IMR-90 (cell line): ENCODE measurements around the gene UBL3. TPM values are rescaled to one million over a fixed set of nuclear protein-coding genes. Genes with fewer than 3 reads are reported as not detected.

Experiments
- ATAC-seq: fragments of 200-7000 bp; cut with Tn5 transposase; 2 replicates; pipeline ENCODE4 v1.9.1; 2020; ENCODE audit warnings: low read depth, mild to moderate bottlenecking, moderate library complexity
- BruUV-seq: library from RNA; stranded (reverse); fragments of 400-500 nt; replicated peaks from 2 replicates; lab custom pipeline; 2021; lab: Mats Ljungman, UMichigan
- CTCF ChIA-PET: fragments of 300-600 bp; formaldehyde crosslinking; extraction: SDS; loops from one replicate; lab custom pipeline; 2021; ENCODE audit warnings: antibody characterized with exemption; lab: Yijun Ruan, JAX
- POLR2A ChIA-PET: fragments of 300-600 bp; sonication (Branson Sonifier 250); formaldehyde crosslinking; loops from one replicate; lab custom pipeline; 2022; ENCODE audit warnings: antibody characterized with exemption; ENCODE audit not compliant: unreplicated experiment; lab: Charles Lee
- DNase-seq: peaks from one replicate; pipeline ENCODE4 v3.0.0; 2013
- H2AFZ ChIP-seq: replicated peaks from 2 replicates; pipeline ENCODE3; 2013; ENCODE audit warnings: low read length, mild to moderate bottlenecking; ENCODE audit not compliant: poor library complexity
- H2AK5ac ChIP-seq: 2 replicates; pipeline ENCODE4 v1.6.1; 2013; ENCODE audit warnings: low read depth, low read length, inconsistent platforms
- H2AK9ac ChIP-seq: replicated peaks from 2 replicates; pipeline ENCODE3; 2013; ENCODE audit warnings: mild to moderate bottlenecking, low read depth, low read length, moderate library complexity; ENCODE audit not compliant: poor library complexity
- H2BK120ac ChIP-seq: 2 replicates; pipeline ENCODE4 v1.6.1; 2013; ENCODE audit warnings: low read depth, low read length, inconsistent platforms
- H2BK15ac ChIP-seq: 3 replicates; pipeline ENCODE4 v1.6.1; 2013; ENCODE audit warnings: low read depth, low read length, inconsistent platforms
- H2BK20ac ChIP-seq: 2 replicates; pipeline ENCODE4 v1.6.1; 2013; ENCODE audit warnings: low read depth, mild to moderate bottlenecking, inconsistent platforms, low read length, moderate library complexity
- H2BK5ac ChIP-seq: 2 replicates; pipeline ENCODE4 v1.6.1; 2013; ENCODE audit warnings: mild to moderate bottlenecking, low read depth, low read length, inconsistent platforms; ENCODE audit not compliant: poor library complexity, severe bottlenecking
- H3K14ac ChIP-seq: replicated peaks from 2 replicates; pipeline ENCODE4 v1.6.1; 2013; ENCODE audit warnings: low read depth, low read length, inconsistent platforms
- H3K18ac ChIP-seq: 2 replicates; pipeline ENCODE4 v1.6.1; 2013; ENCODE audit warnings: low read depth, low read length, control low read depth
- H3K23ac ChIP-seq: 2 replicates; pipeline ENCODE4 v1.6.1; 2013; ENCODE audit warnings: low read depth, low read length, inconsistent platforms
- H3K27ac ChIP-seq: 2 replicates; pipeline ENCODE4 v1.5.1; 2013; ENCODE audit warnings: mild to moderate bottlenecking, control low read depth, low read length; ENCODE audit not compliant: insufficient read depth
- H3K27me3 ChIP-seq: 2 replicates; pipeline ENCODE4 v1.6.1; 2013; ENCODE audit warnings: low read length; ENCODE audit not compliant: control insufficient read depth, insufficient read depth
- H3K36me3 ChIP-seq: 2 replicates; pipeline ENCODE4 v1.6.1; 2013; ENCODE audit warnings: low read length, mixed read lengths; ENCODE audit not compliant: control insufficient read depth, insufficient read depth
- H3K4ac ChIP-seq: 2 replicates; pipeline ENCODE4 v1.6.1; 2013; ENCODE audit warnings: low read depth, low read length, inconsistent platforms
- H3K4me1 ChIP-seq: 2 replicates; pipeline ENCODE4 v1.6.1; 2013; ENCODE audit warnings: low read length, mixed read lengths; ENCODE audit not compliant: control insufficient read depth, insufficient read depth
- H3K4me2 ChIP-seq: 2 replicates; pipeline ENCODE4 v1.6.1; 2013; ENCODE audit warnings: low read depth, mild to moderate bottlenecking, control low read depth, low read length, moderate library complexity
- H3K4me3 ChIP-seq: 2 replicates; pipeline ENCODE4 v1.5.1; 2013; ENCODE audit warnings: low read depth, mild to moderate bottlenecking, control low read depth, low read length, moderate library complexity; ENCODE audit not compliant: insufficient read depth
- H3K56ac ChIP-seq: 2 replicates; pipeline ENCODE4 v1.6.1; 2013; ENCODE audit warnings: low read length, inconsistent platforms; ENCODE audit not compliant: insufficient read depth; ENCODE audit errors: extremely low read depth
- H3K79me1 ChIP-seq, 2 experiments: 2 replicates each; pipeline ENCODE4 v1.6.1; 2013; ENCODE audit warnings: low read length in 2 of 2, inconsistent platforms in 1 of 2, low read depth in 1 of 2
- H3K9ac ChIP-seq: 2 replicates; pipeline ENCODE4 v1.6.1; 2013; ENCODE audit warnings: low read depth, low read length, control low read depth
- H3K9me1 ChIP-seq: 2 replicates; pipeline ENCODE4 v1.6.1; 2013; ENCODE audit warnings: low read length, inconsistent platforms; ENCODE audit not compliant: insufficient read depth
- H3K9me3 ChIP-seq: 2 replicates; pipeline ENCODE4 v1.6.1; 2013; ENCODE audit warnings: low read length; ENCODE audit not compliant: control insufficient read depth, insufficient read depth
- H4K20me1 ChIP-seq: 2 replicates; pipeline ENCODE4 v1.6.1; 2013; ENCODE audit warnings: low read length, inconsistent platforms; ENCODE audit not compliant: insufficient read depth
- H4K5ac ChIP-seq: 2 replicates; pipeline ENCODE4 v1.6.1; 2013; ENCODE audit warnings: mild to moderate bottlenecking, low read depth, low read length, control low read depth
- H4K8ac ChIP-seq, 2 experiments: 2 replicates each; pipeline ENCODE4 v1.6.1; 2013; ENCODE audit warnings: low read depth in 2 of 2, low read length in 2 of 2, control low read depth in 1 of 2, inconsistent platforms in 1 of 2
- H4K91ac ChIP-seq: 2 replicates; pipeline ENCODE4 v1.6.1; 2013; ENCODE audit warnings: low read depth, low read length, inconsistent platforms; ENCODE audit not compliant: insufficient read depth
- BHLHE40 ChIP-seq: fragments of 150-350 bp; IDR thresholded peaks from 2 replicates; pipeline ENCODE4 v1.6.1; 2016; ENCODE audit warnings: mild to moderate bottlenecking, low read depth, low read length
- CEBPB ChIP-seq: IDR thresholded peaks from 2 replicates; pipeline ENCODE4 v1.6.1; 2012; ENCODE audit warnings: low read depth, low read length, improper control_type of control experiment
- CHD1 ChIP-seq: IDR thresholded peaks from 2 replicates; pipeline ENCODE4 v1.6.1; 2012; ENCODE audit warnings: low read depth, low read length, improper control_type of control experiment
- CTCF ChIP-seq: conservative IDR thresholded peaks from 2 replicates; pipeline ENCODE4 v1.5.1; 2012; ENCODE audit warnings: mild to moderate bottlenecking, low read depth, low read length, improper control_type of control experiment
- ELK1 ChIP-seq: fragments of 150-350 bp; IDR thresholded peaks from 2 replicates; pipeline ENCODE4 v1.6.1; 2016; ENCODE audit warnings: low read depth, mild to moderate bottlenecking, low read length, moderate library complexity, borderline replicate concordance
- MAFK ChIP-seq: IDR thresholded peaks from 2 replicates; pipeline ENCODE4 v1.6.1; 2012; ENCODE audit warnings: low read depth, low read length, improper control_type of control experiment
- MAZ ChIP-seq: IDR thresholded peaks from 2 replicates; pipeline ENCODE4 v1.6.1; 2012; ENCODE audit warnings: low read depth, mild to moderate bottlenecking, low read length, improper control_type of control experiment, moderate library complexity, borderline replicate concordance
- MXI1 ChIP-seq: IDR thresholded peaks from 2 replicates; pipeline ENCODE4 v1.6.1; 2012; ENCODE audit warnings: low read depth, mild to moderate bottlenecking, low read length, moderate library complexity, borderline replicate concordance
- NFE2L2 ChIP-seq: fragments of 150-350 bp; IDR thresholded peaks from 2 replicates; pipeline ENCODE4 v1.6.1; 2016; ENCODE audit warnings: low read depth, mild to moderate bottlenecking, low read length
- POLR2A ChIP-seq: IDR thresholded peaks from 2 replicates; pipeline ENCODE4 v1.6.1; 2012; ENCODE audit warnings: mild to moderate bottlenecking, low read depth, low read length
- RAD21 ChIP-seq: IDR thresholded peaks from 2 replicates; pipeline ENCODE4 v1.6.1; 2012; ENCODE audit warnings: low read length, improper control_type of control experiment
- RCOR1 ChIP-seq: IDR thresholded peaks from 2 replicates; pipeline ENCODE4 v1.6.1; 2012; ENCODE audit warnings: mild to moderate bottlenecking, low read length, improper control_type of control experiment; ENCODE audit not compliant: insufficient replicate concordance
- RFX5 ChIP-seq: IDR thresholded peaks from 2 replicates; pipeline ENCODE4 v1.8.0; 2012; ENCODE audit warnings: low read depth, mild to moderate bottlenecking, low read length, moderate library complexity
- SMC3 ChIP-seq: fragments of 150-350 bp; IDR thresholded peaks from 2 replicates; pipeline ENCODE4 v1.6.1; 2016; ENCODE audit warnings: low read depth, mild to moderate bottlenecking, antibody characterized with exemption, low read length, moderate library complexity
- WGBS, 2 experiments: methylation state at CpG; one replicate each; pipeline versions ENCODE4 v1.1.5 to v1.1.7; 2013; ENCODE audit warnings: missing lambda C conversion rate in 2 of 2; ENCODE audit not compliant: insufficient read length in 1 of 2; ENCODE audit errors: extremely low coverage in 2 of 2; 5-methylcytosine and 5-hydroxymethylcytosine counted together
- dilution Hi-C: fragments of 300-500 bp; cut with HindIII; formaldehyde crosslinking; loops from one replicate; pipeline ENCODE4 v1.14.3; 2018; ENCODE audit warnings: low sequenced_read_pairs; ENCODE audit not compliant: unreplicated experiment
- in situ Hi-C: fragments of 300-500 bp; cut with MboI; formaldehyde crosslinking; loops from 3 replicates; pipeline ENCODE4 v1.14.3; 2019; ENCODE audit warnings: low sequenced_read_pairs, inconsistent platforms, mixed read lengths
- intact Hi-C: fragments of 100-400 bp; cut with micrococcal nuclease; formaldehyde crosslinking; loops from 2 replicates; pipeline ENCODE4 v1.10.0; 2022
- polyA plus RNA-seq, 3 experiments: library from polyadenylated mRNA; depleted of rRNA; stranded (reverse); fragments of >200 nt; gene quantifications; 2 replicates each; pipeline ENCODE4 v1.2.3, GENCODE V29; 2012; ENCODE audit warnings: low replicate concordance in 1 of 3
- total RNA-seq: library from RNA; depleted of rRNA; stranded (reverse); fragments of >200 nt; gene quantifications from 2 replicates; pipeline ENCODE4 v1.2.3, GENCODE V29; 2012

Gene UBL3
- total and polyA plus RNA-seq, 2 of the 4 experiments (the other 2 are of a cell fraction): 16.0 to 19.9 TPM

- no peak for TF ChIP-seq RFX5
Observed at GRCh38 chr13:29845440-29846056, 4.9 kb downstream of the UBL3 start (continued).

GRCh38 chr13:29844441-29844840, 6.0 kb downstream of the UBL3 start:
- ATAC-seq: no peak
- H3K79me1 ChIP-seq: peaks cover 1 to 36% of the 10 kb centered on the region in 2 experiments
- in situ Hi-C loops (no loop called here), intact Hi-C loops (loop anchor here (2.0 to 10.0 kb wide), 2 partner anchors 74 to 200 kb away; no protein-coding TSS in a partner anchor), dilution Hi-C loops (no loop called here)
- H2AFZ ChIP-seq: no peak overlapping the region
- H3K9me3 ChIP-seq: no peaks in the 10 kb centered on the region
- H3K4me1 ChIP-seq: peaks cover 5% of the 10 kb centered on the region; the same call in 1 of the 2 replicates
- CTCF ChIA-PET: interaction anchor here (0.6 to 1.1 kb wide), 4 partner anchors 80 to 271 kb away, joined by 3 to 4 read pairs (median 3); no protein-coding TSS in a partner anchor
- no peaks in the 10 kb centered on the region for H3K36me3 ChIP-seq
- no peak overlapping the region for H2AK9ac ChIP-seq
- no peak overlapping the region for H2BK20ac ChIP-seq
- no CpG with 5 or more reads among the region's 1 CpG for WGBS, 2 experiments
- BruUV-seq: no TSS peak
- H4K91ac ChIP-seq: no peak overlapping the region
- peak; percentile 47 for DNase-seq
- no peak overlapping the region for H2BK15ac ChIP-seq
- no peak overlapping the region for H3K23ac ChIP-seq
- H3K9ac ChIP-seq: no peak overlapping the region
- H4K8ac ChIP-seq: no peak overlapping the region
- H3K4ac ChIP-seq: no peak overlapping the region
- H3K27ac ChIP-seq: no peak overlapping the region
- peaks cover 5% of the 10 kb centered on the region for H3K9me1 ChIP-seq
- no peaks in the 10 kb centered on the region for H3K27me3 ChIP-seq
- H3K14ac ChIP-seq: no peak overlapping the region
- no peak overlapping the region for H2BK5ac ChIP-seq
- no peak overlapping the region for H4K5ac ChIP-seq
- peak overlapping the region; percentile 19; the same call in 1 of the 2 replicates for H3K4me2 ChIP-seq
- H3K18ac ChIP-seq: no peak overlapping the region
- POLR2A ChIA-PET: no interaction called here
- H4K20me1 ChIP-seq: peaks cover 21% of the 10 kb centered on the region
- H3K4me3 ChIP-seq: no peak overlapping the region
- no peak overlapping the region for H3K56ac ChIP-seq
- H2AK5ac ChIP-seq: no peak overlapping the region
- H2BK120ac ChIP-seq: no peak overlapping the region
- TF ChIP-seq POLR2A (no peak), SMC3 (no peak), CEBPB (no peak), MXI1 (no peak), RCOR1 (no peak), MAFK (no peak), BHLHE40 (no peak), CHD1 (no peak), ELK1 (no peak), NFE2L2 (no peak), CTCF (no peak), MAZ (no peak), RAD21 (no peak)
